WTC11 (cell line): ENCODE results near the gene CHPF. TPM values are rescaled to one million over a fixed set of nuclear protein-coding genes. Genes with fewer than 3 reads are reported as not detected.

Experiments
- ATAC-seq: fragments of 200-7000 bp; cut with Tn5 transposase; 2 replicates; pipeline ENCODE4 v1.10.0; 2021; ENCODE audit warnings: mild to moderate bottlenecking, moderate library complexity
- CTCF ChIA-PET: fragments of 300-600 bp; sonication (Branson Sonifier 250); formaldehyde crosslinking; loops from one replicate; lab custom pipeline; 2021; ENCODE audit warnings: antibody characterized with exemption; lab: Charles Lee
- POLR2A ChIA-PET: fragments of 350-600 bp; sonication (Branson Sonifier 250); formaldehyde crosslinking; loops from one replicate; lab custom pipeline; 2021; ENCODE audit warnings: antibody characterized with exemption; lab: Charles Lee
- DNase-seq: peaks from one replicate; pipeline ENCODE4 v3.0.0; 2021; ENCODE audit warnings: low spot score
- H3K27ac Mint-ChIP-seq: 2 replicates; pipeline ENCODE4 v1.8.0; 2021; ENCODE audit warnings: mixed read lengths
- H3K27me3 Mint-ChIP-seq: 2 replicates; pipeline ENCODE4 v1.8.0; 2021; ENCODE audit warnings: low read depth, mild to moderate bottlenecking, moderate library complexity, mixed read lengths
- H3K36me3 Mint-ChIP-seq: 2 replicates; pipeline ENCODE4 v1.8.0; 2021; ENCODE audit warnings: mixed read lengths
- H3K4me1 Mint-ChIP-seq: 2 replicates; pipeline ENCODE4 v1.8.0; 2022; ENCODE audit warnings: mixed read lengths
- H3K4me3 Mint-ChIP-seq: 2 replicates; pipeline ENCODE4 v1.8.0; 2021; ENCODE audit warnings: mild to moderate bottlenecking, moderate library complexity, mixed read lengths
- H3K9me3 Mint-ChIP-seq: 2 replicates; pipeline ENCODE4 v1.8.0; 2021; ENCODE audit warnings: mixed read lengths
- ATF6 ChIP-seq: sonication (generic); formaldehyde crosslinking; IDR thresholded peaks from 2 replicates; pipeline ENCODE4 v1.8.1; 2023; ENCODE audit warnings: mild to moderate bottlenecking, missing genetic modification reagents
- E2F5 ChIP-seq: sonication (generic); formaldehyde crosslinking; IDR thresholded peaks from 2 replicates; pipeline ENCODE4 v1.8.1; 2022; ENCODE audit warnings: mild to moderate bottlenecking, moderate library complexity, missing genetic modification reagents
- FOXP1 ChIP-seq: sonication (generic); formaldehyde crosslinking; IDR thresholded peaks from 2 replicates; pipeline ENCODE4 v1.8.0; 2022; ENCODE audit warnings: missing genetic modification reagents, mild to moderate bottlenecking, moderate library complexity, borderline replicate concordance
- IRF2 ChIP-seq: sonication (generic); formaldehyde crosslinking; IDR thresholded peaks from 2 replicates; pipeline ENCODE4 v1.8.0; 2022; ENCODE audit warnings: low read depth, missing genetic modification reagents, borderline replicate concordance
- MYBL2 ChIP-seq: sonication (generic); formaldehyde crosslinking; IDR thresholded peaks from 2 replicates; pipeline ENCODE4 v1.8.1; 2023; ENCODE audit warnings: mild to moderate bottlenecking, moderate library complexity, missing genetic modification reagents
- PREB ChIP-seq: sonication (generic); formaldehyde crosslinking; IDR thresholded peaks from 2 replicates; pipeline ENCODE4 v1.8.1; 2022; ENCODE audit warnings: mild to moderate bottlenecking, missing genetic modification reagents, moderate library complexity, borderline replicate concordance
- SMAD3 ChIP-seq: sonication (generic); formaldehyde crosslinking; IDR thresholded peaks from 2 replicates; pipeline ENCODE4 v1.8.0; 2022; ENCODE audit warnings: missing genetic modification reagents, mild to moderate bottlenecking, borderline replicate concordance
- USF1 ChIP-seq: sonication (generic); formaldehyde crosslinking; IDR thresholded peaks from 2 replicates; pipeline ENCODE4 v1.8.0; 2022; ENCODE audit warnings: mild to moderate bottlenecking, missing genetic modification reagents
- USF2 ChIP-seq: sonication (generic); formaldehyde crosslinking; IDR thresholded peaks from 2 replicates; pipeline ENCODE4 v1.8.1; 2023; ENCODE audit warnings: mild to moderate bottlenecking, missing genetic modification reagents, moderate library complexity
- ZNF281 ChIP-seq: sonication (generic); formaldehyde crosslinking; IDR thresholded peaks from 2 replicates; pipeline ENCODE4 v1.8.0; 2023; ENCODE audit warnings: mild to moderate bottlenecking, missing genetic modification reagents
- total RNA-seq: library from RNA; stranded (reverse); gene quantifications from 3 replicates; pipeline ENCODE4 v1.2.3, GENCODE V29; 2021

Gene CHPF
- total RNA-seq, 1 experiment from 2014 or later: 97.0 TPM

GRCh38 chr2:219571311-219572236 lies 28.0 kb upstream of the CHPF start, which contains the start of gene OBSL1 (continued):
- TF ChIP-seq PREB: 0 out of 2 replicates have a peak, but pooled peaks have one; percentile 60
- no peak for TF ChIP-seq E2F5 (CRISPR knock-in tag)
- no peak for TF ChIP-seq ATF6 (CRISPR knock-in tag)

- peaks cover 64% of the 10 kb centered on the region for H3K4me1 Mint-ChIP-seq
- H3K36me3 Mint-ChIP-seq: peaks cover 34% of the 10 kb centered on the region
- H3K4me3 Mint-ChIP-seq: peak overlapping the region; percentile 46
- H3K9me3 Mint-ChIP-seq: no peaks in the 10 kb centered on the region
- POLR2A ChIA-PET: interaction anchor here (1.1 to 1.9 kb wide), 6 partner anchors 10 to 114 kb away, joined by 3 to 29 read pairs (median 6); partner anchors contain the start of gene STK11IP
- TF ChIP-seq USF2 (CRISPR knock-in tag) (no peak), E2F5 (CRISPR knock-in tag) (no peak), SMAD3 (no peak)
- peaks cover 22% of the 10 kb centered on the region for H3K27me3 Mint-ChIP-seq
- CTCF ChIA-PET: interaction anchor here (0.5 to 4.8 kb wide), 11 partner anchors 10 to 119 kb away, joined by 3 to 66 read pairs (median 5); partner anchors contain the start of genes CHPF and STK11IP
- no peak overlapping the region for H3K27ac Mint-ChIP-seq
- no peak for DNase-seq
- peak; percentile 1; the same call in 1 of the 2 replicates for ATAC-seq
Measured at GRCh38 chr2:219570924-219571310, 27.3 kb upstream of the CHPF start.

- ChIA-PET CTCF (interaction anchor here (0.5 to 4.8 kb wide), 8 partner anchors 9 to 75 kb away, joined by 3 to 66 read pairs (median 8); partner anchors contain the start of genes CHPF and STK11IP), POLR2A (interaction anchor here (1.5 to 1.9 kb wide), 4 partner anchors 9 to 33 kb away, joined by 3 to 29 read pairs (median 16); partner anchors contain the start of gene STK11IP)
- H3K9me3 Mint-ChIP-seq: no peaks in the 10 kb centered on the region
- H3K4me1 Mint-ChIP-seq: peaks cover 62% of the 10 kb centered on the region
- H3K27ac Mint-ChIP-seq: no peak overlapping the region
- H3K36me3 Mint-ChIP-seq: peaks cover 35% of the 10 kb centered on the region
- H3K4me3 Mint-ChIP-seq: peak overlapping the region; percentile 73
- DNase-seq: peak; percentile 44
- H3K27me3 Mint-ChIP-seq: peaks cover 17% of the 10 kb centered on the region
- peak; percentile 1 for ATAC-seq
- peak; percentile 8 for TF ChIP-seq USF2 (CRISPR knock-in tag)
- peak; percentile 86 for TF ChIP-seq MYBL2 (CRISPR knock-in tag)
- peak; percentile 79; the same call in 1 of the 2 replicates for TF ChIP-seq E2F5 (CRISPR knock-in tag)
- TF ChIP-seq ZNF281 (CRISPR knock-in tag): peak; percentile 59; the same call in 1 of the 2 replicates
- no peak for TF ChIP-seq ATF6 (CRISPR knock-in tag)
- 0 out of 2 replicates have a peak, but pooled peaks have one; percentile 28 for TF ChIP-seq IRF2 (CRISPR knock-in tag)
- TF ChIP-seq USF1 (CRISPR knock-in tag): peak; percentile 16; the same call in 1 of the 2 replicates
- peak; percentile 92 for TF ChIP-seq FOXP1 (CRISPR knock-in tag)
Measured at GRCh38 chr2:219570194-219570923, 26.8 kb upstream of the CHPF start.
